HG02970 (cell line): ENCODE data around the gene RBM14.
"Not testable (repeated sequence)": the region's sequence is repeated elsewhere in the genome, so short reads cannot be mapped to it uniquely, and the experiment has no call there.

Experiments
- ATAC-seq: cut with Tn5 transposase; IDR thresholded peaks from one replicate; pipeline ENCODE4 v1.9.1; 2021; ENCODE audit warnings: mild to moderate bottlenecking, moderate library complexity, moderate number of reproducible peaks; ENCODE audit not compliant: unreplicated experiment, low FRiP score

Gene RBM14, protein sequence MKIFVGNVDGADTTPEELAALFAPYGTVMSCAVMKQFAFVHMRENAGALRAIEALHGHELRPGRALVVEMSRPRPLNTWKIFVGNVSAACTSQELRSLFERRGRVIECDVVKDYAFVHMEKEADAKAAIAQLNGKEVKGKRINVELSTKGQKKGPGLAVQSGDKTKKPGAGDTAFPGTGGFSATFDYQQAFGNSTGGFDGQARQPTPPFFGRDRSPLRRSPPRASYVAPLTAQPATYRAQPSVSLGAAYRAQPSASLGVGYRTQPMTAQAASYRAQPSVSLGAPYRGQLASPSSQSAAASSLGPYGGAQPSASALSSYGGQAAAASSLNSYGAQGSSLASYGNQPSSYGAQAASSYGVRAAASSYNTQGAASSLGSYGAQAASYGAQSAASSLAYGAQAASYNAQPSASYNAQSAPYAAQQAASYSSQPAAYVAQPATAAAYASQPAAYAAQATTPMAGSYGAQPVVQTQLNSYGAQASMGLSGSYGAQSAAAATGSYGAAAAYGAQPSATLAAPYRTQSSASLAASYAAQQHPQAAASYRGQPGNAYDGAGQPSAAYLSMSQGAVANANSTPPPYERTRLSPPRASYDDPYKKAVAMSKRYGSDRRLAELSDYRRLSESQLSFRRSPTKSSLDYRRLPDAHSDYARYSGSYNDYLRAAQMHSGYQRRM

GRCh38 chr11:66616379-66617154 lies at the start of gene RBM14:
RBM14 (plus strand) TSS chr11:66616630; CDS start chr11:66616721, 91 bp downstream.
- peak; percentile 87 for ATAC-seq

GRCh38 chr11:66567787-66568123 lies 48.7 kb upstream of the RBM14 start:
- ATAC-seq, result no peak

DNA sequence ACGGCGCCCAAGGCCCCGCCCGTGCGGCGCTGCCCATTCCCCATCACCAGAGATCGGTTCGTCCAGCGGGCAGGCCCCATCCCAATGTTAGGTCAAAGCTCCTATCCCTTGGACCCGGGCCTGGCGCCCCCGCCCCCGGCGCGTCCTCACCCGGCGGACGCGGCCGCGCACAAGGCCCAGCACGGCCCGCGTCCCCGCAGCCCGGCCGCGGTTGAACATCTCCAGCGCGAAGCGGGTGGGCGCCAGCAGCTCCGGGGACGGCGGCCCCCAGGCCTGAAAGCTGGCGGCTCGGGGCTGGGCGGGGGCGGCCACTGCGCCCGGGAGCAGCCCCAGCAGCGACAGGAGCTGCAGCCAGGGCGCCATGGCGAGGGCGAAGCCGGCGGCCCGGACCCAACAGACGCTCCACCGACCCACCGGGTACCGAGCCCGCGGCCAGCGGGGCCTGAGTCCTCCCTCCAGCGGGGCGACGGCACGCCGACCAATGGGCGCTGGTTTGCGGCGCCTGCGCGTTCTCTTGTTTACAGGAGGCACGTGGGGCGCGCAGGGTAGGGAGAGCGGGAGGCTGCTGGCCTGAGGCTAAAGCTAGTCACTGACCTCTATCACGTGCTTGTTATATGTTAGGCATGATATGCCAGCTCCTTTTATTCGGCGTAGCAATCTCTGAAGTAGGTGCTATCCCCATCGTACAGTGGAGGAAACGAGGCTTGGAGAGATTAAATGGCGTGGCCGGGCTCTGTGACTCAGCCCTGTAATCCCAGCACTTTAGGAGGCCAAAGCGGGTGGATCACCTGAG lies 48.1 kb upstream of the RBM14 start, which contains the start of gene CTSF:
Gene CTSF, minus strand, starts transcription at position 483 of the 793 bp plus-strand sequence. Its CDS starts 120 bp downstream, at position 363.
- no peak for ATAC-seq

GRCh38 chr11:66569076-66569475 lies 47.4 kb upstream of the RBM14 start:
- ATAC-seq, result no peak

GRCh38 chr11:66570079-66570849 lies 46.2 kb upstream of the RBM14 start:
- ATAC-seq, result no peak

DNA sequence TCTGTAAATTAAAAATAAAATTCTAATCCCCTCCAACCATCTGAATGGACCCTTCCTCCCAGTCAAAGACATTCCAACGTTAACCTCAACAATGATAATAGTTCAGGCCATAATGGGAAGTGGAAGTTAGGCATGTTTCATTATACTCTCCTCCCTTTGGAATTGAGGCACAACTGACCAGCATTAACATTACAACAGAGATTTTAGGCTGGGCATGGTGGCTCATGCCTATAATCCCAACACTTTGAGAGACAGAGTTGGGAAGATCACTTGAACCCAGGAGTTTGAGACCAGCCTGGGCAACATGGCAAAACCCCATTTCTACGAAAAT lies 45.6 kb upstream of the RBM14 start:
- ATAC-seq, result no peak

GRCh38 chr11:66579017-66579606 lies 37.3 kb upstream of the RBM14 start:
- ATAC-seq, result no peak

- no peak for ATAC-seq
Observed at GRCh38 chr11:66580803-66581202, 35.6 kb upstream of the RBM14 start.

GRCh38 chr11:66581261-66581660 lies 35.2 kb upstream of the RBM14 start:
- ATAC-seq, result no peak

DNA sequence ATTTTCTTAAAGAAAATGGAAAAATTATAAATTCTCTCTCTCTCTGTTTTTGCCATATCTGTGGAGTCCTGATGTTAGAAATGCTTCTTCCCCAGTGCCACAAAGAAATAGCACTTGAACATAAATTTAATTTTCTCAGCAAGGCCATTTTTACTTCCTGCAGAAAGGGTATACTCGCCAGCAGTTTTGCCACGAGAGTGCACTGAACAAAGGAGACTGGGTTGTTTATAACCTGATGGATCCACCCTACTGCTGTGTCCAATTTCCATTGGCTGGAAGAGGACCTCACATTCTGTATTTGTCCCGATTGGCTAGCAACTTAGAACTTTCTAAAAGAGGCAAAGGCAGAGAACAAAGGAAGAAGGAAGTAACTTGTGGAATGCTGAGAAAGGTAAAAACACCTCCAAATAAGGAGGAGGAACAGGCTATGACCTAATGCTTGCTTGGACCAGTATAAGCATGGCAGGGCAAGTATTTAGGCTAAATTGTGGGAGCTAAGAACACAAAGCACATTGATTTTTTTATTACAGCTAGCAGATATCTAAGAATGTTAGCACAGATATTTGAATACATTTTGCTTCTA lies 33.8 kb upstream of the RBM14 start:
- ATAC-seq, result not testable (repeated sequence)

GRCh38 chr11:66585447-66585846 lies 31.0 kb upstream of the RBM14 start:
- ATAC-seq, result not testable (repeated sequence)

- ATAC-seq, result no peak
Observed at GRCh38 chr11:66586136-66586535, 30.3 kb upstream of the RBM14 start.

DNA sequence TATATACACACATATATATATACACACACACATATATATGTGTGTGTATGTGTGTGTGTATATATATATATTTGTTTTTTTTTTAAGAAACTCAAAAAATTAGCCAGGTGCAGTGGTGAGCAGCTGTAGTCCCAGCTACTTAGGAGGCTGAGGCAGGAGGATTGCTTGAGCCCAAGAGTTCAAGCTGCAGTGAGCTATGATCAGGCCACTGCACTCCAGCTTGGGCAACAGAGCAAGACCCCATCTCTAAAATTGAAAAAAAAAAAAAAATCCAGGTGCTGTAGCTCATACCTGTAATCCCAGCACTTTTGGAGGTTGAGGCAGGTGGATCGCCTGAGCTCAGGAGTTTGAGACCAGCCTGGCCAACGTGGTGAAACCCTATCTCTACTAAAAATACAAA lies 27.1 kb upstream of the RBM14 start:
- ATAC-seq, result not testable (repeated sequence)

- no peak for ATAC-seq
Observed at GRCh38 chr11:66589996-66590675, 26.3 kb upstream of the RBM14 start.

DNA sequence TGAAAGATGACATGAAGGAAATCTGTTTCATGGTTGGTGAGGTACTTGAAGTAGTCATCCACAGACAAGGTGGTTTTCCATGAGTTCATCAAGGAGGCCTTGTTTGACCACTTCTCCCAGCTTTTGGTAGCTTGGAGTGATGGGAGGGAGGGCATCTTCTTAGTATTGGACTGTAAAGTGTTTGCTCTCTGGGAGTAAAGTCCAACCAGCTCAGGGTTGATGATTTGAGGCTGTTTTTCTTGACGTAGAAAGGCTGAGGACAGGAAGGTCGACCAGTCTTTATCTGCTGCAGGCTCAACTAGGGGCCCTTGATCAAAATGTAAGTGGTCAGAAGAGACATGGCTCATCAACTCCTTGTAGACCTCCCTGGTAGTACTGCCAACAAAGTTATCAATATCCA lies 25.3 kb upstream of the RBM14 start:
- ATAC-seq, result no peak

GRCh38 chr11:66592457-66593302 lies 23.8 kb upstream of the RBM14 start, which contains the start of the genes CCDC87 and CCS:
CCDC87 (minus strand) TSS chr11:66593063; CDS start chr11:66593015, 48 bp downstream.
CCS (plus strand) TSS chr11:66593185; CDS start chr11:66593262, 77 bp downstream.
- peak; percentile 89 for ATAC-seq

GRCh38 chr11:66593303-66593635 lies 23.2 kb upstream of the RBM14 start:
- no peak for ATAC-seq
